Stimulated activated CD4-positive, alpha-beta T cell treated with anti-CD3 and anti-CD28 coated beads, TNF-alpha, amount 100 ng/mL, for 1 hour (primary cell): ENCODE results near the gene MYNN.
"Not testable (repeated sequence)": the region's sequence is repeated elsewhere in the genome, so short reads cannot be mapped to it uniquely, and the experiment has no call there.

Experiments used
- DNase-seq, 3 donors: peaks; one replicate each; pipeline ENCODE4 v3.0.0-alpha.2; 2020; ENCODE audit warnings: low read depth in 3 of 3, low spot score in 1 of 3

The MYNN gene

DNA sequence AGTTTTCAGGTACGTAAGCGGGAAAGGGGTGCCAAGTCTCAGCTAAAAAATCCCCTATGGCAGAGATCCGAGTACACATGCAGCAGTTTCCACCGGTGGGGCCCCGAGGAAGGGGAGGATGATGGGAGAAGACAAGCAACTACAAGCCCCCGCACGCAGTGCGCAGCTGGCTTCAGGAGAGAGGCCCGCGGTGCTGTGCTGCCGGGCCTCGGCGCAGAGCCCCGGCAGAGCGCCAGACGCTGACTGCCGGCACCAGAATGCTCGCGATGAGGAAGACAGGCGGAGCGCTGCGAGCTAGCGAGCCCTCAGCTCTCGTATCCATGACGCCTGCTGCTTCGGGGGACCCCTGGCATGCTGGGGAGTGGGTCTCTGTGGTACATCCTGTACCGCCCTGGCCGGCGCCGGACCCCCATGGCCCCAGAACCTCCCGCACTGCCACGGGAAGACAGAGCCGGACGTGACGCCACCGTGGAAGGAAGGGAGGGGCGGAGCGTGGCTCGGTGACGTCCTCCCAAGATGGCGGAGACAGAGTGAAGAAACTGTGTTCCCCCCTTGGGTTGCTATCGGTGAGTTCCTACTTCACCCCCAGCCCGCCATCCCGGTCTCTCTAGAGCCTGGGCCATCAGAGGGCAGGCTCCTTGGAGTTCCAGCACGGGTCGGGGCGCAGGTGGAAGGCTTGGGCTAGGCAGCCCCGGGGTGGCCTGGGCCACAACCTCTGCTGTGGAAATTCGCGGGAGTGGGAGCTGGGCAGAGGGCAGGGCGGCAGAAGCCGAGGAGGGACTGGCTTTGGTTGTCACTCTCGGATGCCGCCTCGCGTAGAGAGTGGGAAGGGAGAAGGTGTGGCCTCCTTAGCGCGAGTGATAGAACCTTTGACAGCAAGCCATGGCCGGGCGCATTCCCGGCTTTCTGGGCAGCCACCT lies at the start of gene MYNN:
Gene MYNN, plus strand, starts transcription at position 500 of the 920 bp plus-strand sequence. CDS start 900 bp downstream, outside the sequence.
- peak; percentile 71 to 87 (median 79) for DNase-seq

DNA sequence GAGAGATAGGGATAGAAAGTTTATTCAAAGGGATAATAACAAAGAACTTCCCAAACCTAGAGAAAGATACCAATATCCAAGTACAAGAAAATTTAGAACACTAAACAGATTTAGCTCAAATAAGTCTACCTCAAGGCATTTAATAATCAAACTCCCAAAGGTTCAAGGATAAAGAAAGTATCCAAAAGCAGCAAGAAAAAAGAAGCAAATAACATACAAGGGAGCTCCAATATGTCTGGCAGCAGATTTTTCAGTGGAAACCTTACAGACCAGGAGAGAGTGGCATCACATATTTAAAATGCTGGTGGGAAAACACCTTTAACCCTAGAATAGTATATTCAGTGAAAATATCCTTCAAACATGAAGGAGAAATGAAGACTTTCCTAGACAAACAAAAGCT lies 41.3 kb upstream of the MYNN start:
- not testable (repeated sequence) for DNase-seq

DNA sequence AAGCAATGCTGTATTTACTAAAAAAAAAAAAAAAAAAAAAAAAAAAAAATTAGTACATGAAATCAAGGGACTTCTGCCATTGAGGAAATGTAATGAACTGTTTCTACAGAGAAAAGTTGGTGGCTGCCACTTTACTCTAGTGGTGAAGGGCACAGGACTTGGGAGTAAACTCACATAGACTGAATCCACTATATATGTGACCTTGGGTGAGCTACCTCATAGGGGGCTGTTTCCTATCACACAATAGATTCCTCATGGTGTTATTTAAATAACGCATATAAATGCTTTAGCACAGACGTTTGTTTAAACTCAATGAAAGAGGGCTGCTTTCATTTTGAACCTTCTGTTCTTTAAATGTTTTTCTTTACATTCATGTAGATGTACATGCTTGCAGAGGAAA lies 34.1 kb upstream of the MYNN start:
- DNase-seq, result no peak

DNA sequence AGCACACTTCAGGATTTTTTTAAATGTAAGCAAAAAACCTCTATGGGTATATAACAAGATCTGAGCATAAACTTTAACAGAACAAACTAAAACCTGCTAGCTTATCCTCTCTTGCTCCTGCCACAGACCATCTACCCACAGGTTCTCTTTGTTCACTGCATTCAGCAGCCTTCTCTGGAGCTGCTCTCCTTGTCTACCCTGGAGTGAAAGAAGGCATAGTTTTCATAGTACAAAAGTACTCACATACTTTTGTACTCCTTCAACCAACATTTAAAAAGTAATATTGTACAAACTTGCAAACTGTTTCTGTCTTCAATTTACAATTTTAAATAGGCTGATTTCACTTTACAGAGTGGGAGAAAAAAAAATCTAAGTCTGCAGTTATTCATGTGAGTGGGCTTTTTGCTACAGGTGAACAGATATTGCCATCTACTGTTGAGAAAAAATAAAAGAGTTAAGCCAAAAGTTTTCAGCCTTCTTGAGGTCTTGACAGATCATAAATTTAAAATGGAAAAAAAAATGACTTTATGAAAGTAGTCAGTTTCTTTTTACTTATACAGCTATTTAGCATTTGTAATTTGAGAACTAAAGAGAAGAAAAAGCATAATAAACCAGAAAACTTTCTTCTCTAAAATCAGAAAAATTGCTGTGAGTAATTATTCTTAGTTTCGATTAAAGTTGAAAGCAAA lies 28.7 kb upstream of the MYNN start:
- no peak for DNase-seq

DNA sequence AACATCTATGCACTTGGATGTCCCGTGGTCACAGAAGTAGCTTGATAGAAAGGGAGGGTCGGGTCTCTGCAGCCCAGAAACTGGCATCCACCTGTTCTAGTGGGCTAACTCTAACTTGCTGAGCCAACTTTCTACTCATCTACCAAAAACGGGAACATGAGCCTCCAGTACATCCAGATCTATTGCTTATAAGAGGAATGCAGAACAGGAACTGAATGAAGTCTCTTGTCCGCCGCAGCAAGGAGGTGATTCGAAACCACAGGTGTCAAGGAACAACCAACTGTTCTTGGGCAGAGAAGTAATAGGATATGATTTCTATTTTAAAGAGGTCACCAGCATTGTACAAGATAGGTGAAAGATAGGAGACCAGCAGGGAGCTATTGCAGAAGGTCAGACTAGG lies 26.3 kb upstream of the MYNN start:
- no peak for DNase-seq

DNA sequence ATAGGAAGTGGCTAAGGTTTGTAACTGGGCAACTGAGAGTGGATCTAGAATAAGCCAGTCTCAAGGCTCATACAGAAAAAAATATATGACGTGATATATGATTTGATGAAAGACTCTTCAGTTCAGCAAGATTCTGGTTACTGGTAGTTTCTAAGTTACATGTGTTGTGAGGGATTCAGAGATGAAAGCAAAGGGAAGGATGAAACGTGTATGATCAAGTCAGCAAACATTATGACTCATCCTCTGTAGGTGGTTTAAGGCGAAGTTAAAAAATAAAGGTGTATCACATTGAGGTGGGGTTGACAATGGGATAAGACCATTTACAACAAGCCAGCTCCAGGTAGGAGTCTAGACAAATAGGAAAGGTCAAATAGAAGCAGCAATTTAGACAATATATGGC lies 24.5 kb upstream of the MYNN start:
- no peak for DNase-seq

DNA sequence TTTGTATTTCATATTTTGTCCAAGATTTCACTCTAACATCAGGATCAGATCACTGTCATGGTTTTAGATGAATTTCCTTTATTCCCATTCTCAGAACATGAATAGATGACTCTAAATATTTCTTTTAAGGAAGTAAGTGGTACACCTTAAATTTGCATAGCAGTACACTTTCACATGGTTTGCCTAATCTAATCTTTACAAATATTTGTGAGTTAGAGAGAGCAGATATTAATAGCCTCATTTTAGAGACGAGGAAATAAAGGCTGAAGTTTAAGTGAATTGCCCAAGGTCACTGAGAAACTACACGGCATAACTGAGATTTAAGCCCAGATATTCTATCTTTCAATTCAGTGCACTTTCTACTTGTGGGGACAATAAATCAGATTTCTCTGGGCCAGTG lies 22.5 kb upstream of the MYNN start:
- DNase-seq, result no peak

DNA sequence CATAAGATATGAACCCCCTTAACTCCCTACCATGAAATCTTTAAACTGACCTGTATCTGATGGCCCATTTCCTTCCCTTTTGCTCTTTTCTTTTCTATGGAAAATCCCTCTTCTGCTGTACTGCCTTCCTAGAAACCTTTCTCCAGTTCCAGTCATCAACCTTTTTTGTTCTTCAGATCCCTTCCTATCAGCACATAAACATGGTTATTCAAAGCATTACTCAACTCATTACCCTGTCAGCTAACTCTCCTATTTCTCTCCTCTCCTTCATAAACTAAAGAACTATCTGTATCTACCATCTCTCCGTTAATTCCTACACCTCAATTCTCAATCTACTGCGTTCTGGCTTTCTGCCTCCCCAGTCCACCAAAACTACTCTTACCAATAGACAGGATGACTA lies 21.3 kb upstream of the MYNN start:
- no peak for DNase-seq

DNA sequence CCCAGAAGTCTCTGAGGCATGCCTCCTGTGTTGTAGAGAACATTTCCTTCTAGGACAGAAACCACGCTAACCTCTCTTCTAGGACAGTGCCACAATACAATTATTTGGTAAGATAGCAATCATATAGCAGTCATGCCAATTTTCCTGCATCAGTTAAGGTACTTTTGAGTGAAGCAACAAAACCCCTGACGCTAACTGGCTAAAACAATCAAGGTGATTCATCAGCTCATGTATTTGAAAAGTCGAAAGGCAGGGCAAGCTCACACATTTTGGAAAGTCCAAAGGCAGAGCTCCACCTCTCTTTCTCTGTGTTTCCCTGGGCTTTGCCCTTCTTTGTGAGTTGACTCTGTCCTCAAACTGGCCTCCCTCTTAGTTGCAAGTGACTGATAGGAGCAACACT lies 18.5 kb upstream of the MYNN start:
- no peak for DNase-seq

DNA sequence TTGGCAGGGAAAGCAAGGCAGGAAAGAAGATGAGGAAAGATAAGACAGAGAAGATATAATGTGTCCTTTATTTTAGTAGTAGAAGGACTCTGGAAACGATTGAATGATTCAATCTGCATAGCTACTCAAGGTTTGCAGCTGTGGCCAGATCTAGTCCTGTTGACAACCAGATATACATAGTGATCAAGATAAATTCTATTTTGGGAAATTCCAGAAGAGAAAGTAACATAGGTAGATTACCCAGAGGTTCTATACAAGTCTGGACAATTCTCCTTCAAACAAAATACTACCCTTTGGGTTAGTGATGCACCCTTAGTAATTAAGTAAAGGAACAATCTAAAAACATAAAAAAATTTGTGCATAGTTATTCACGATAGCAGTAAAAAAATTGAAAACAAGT lies 17.7 kb upstream of the MYNN start:
- DNase-seq, result no peak

DNA sequence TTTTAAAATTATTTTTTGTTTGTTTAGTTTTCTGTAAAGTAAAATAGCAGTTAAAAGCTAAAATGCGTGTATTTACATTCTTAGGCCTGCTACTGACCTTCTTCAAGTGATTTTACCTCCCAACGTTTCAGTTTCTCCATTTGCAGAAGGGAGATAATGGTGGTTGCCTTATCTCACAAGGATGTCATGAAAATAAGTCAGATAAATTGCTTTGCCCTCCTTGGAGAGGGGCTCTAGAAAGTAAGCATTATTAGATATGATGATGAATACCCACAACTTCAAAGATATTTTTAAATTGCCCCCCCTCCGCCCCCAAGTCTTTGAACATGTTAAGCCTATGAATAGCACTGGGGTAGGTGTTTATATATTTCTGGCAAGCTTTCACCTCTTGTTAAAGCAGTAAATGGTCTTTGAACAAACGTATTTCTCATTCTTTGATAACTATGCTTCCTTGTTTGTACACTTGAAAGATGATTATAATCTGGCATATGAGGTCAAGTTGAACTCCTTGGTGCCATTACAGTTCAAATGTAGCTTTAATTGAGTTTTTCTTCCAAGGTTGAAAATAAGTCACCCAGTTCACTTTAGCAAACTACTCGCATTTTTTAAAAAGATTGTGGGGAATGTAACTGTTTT lies 14.7 kb upstream of the MYNN start:
- DNase-seq, result no peak

DNA sequence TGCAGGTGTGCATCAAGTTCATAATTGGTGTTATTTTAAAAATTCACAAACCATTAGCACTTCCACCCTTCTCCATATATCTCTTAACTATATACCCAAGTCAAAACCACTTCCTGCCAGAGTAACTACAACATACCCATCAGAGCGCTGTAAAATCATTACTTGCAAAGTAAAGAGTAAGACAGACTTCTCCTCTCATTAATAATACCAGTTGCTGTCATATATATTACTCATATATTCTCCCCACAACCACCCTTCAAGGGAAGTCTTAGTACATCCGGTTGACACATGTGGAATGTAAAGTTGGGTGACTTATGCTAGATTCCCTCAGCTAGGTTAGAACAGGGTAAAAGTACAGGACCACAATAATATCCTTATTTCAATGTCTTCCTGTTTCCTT lies 13.9 kb upstream of the MYNN start:
- no peak for DNase-seq

DNA sequence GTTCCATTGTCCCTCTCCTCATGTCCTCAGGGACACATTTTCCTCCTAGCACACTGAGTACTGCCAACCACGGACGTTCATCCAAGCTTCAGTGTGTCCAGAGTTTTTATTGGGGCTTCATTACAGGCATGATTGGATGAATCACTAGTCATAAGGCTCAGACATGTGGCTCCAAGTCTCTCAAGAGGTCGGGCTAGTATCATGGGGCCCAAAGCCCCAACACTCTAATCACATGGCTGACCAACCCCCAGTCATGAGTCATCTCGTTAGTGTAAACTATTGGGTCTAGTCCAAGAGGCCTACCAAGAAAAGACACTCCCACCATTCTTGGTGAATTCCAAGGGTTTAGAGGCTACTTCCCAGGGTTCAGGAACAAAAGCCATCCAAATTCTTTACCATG lies 12.7 kb upstream of the MYNN start:
- no peak for DNase-seq

DNA sequence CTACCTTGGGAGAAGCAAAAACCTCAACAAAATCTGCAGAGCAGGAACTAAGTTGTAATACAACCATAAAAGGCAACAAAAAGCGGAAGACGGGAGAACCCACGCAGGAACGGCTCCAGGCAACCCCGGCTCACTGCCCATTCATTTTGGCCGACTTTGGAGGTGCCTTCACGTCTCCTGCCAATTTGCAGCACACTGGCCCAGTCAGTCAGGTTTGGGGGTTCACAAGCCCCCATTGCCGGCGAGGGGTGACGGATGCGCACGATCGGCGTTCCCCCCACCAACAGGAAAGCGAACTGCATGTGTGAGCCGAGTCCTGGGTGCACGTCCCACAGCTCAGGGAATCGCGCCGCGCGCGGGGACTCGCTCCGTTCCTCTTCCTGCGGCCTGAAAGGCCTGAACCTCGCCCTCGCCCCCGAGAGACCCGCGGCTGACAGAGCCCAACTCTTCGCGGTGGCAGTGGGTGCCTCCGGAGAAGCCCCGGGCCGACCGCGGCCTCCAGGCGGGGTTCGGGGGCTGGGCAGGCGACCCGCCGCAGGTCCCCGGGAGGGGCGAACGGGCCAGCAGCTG lies 8.8 kb upstream of the MYNN start:
- peak in 2 of 3 donors; percentile 40 to 49 for DNase-seq

DNA sequence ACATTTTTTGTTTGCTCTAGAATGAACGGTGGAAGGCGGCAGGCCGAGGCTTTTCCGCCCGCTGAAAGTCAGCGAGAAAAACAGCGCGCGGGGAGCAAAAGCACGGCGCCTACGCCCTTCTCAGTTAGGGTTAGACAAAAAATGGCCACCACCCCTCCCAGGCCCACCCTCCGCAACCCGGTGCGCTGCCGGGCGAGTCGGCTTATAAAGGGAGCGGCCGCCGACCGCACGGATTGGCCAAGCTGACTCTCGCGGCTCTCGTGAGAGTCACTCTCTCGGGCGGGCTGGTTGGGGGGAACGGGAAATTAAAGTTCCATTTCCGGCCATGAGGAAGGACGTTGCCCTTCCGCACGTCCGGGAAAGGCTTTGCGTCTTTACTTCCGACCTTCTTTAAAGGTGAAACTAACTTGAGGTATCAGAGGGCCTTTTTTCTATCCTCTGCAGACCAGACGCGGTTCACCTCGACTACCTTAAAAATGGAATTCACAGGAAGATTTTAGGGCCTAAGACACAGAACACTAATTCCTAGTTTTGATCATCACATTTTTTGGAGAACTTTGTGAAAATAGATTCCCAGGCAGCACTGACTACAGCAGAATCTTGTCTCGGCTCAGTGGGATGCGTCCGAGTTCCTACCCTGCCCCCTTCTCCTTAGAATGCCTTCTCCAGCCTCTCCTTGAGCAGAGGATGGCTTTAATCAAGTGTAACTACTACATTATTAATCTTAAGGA lies 8.1 kb upstream of the MYNN start, which contains the start of gene TERC:
Gene TERC, minus strand, starts transcription at position 179 of the 731 bp plus-strand sequence.
- peak; percentile 84 to 87 (median 84) for DNase-seq

DNA sequence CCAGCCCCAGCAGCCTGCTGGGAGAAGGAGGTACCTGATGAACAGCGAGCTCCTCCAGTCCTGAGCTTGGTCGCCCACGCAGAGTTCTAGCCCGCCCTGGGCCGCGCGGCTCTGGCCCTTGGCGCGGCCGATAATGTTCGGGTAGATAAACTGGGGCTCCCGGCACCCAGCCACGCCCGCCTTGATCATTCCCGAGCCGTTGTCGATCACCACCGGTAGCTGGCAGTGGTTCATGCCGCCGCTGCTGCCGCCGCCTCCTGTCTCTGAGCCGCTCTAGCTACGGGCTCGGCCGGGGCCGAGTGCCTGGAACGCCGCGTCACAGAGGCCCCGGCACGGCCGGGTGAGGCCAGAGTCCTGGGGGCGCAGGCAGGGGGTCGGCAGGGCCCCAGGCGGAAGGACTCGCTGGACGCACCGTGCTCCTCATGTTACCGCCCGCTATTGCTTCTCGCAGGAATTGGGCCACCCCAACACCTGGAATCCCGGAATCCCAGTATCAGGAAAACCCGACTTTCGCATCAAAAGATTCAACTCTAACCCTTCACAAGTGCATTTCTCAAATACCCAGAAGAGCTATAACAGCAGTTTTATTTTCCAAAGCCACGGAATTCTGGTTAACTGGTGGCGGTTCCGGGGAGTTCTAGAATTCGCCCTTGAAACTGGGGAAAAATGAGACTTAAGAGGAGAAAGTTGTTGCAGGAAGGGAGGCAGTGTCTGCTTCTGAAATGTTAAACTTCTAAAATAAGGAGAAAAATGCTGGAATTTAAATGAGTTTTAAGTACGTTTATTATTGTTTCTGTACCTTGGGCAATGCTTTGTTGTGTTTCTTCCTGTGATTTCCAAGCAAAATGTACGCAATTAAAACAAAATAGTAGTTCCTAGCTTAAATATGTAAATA lies 3.7 kb upstream of the MYNN start, which contains the start of gene ACTRT3:
Gene ACTRT3, minus strand, starts transcription at position 275 of the 895 bp plus-strand sequence. Its CDS starts 41 bp downstream, at position 234.
- peak in 2 of 3 donors; percentile 19 to 39 for DNase-seq

DNA sequence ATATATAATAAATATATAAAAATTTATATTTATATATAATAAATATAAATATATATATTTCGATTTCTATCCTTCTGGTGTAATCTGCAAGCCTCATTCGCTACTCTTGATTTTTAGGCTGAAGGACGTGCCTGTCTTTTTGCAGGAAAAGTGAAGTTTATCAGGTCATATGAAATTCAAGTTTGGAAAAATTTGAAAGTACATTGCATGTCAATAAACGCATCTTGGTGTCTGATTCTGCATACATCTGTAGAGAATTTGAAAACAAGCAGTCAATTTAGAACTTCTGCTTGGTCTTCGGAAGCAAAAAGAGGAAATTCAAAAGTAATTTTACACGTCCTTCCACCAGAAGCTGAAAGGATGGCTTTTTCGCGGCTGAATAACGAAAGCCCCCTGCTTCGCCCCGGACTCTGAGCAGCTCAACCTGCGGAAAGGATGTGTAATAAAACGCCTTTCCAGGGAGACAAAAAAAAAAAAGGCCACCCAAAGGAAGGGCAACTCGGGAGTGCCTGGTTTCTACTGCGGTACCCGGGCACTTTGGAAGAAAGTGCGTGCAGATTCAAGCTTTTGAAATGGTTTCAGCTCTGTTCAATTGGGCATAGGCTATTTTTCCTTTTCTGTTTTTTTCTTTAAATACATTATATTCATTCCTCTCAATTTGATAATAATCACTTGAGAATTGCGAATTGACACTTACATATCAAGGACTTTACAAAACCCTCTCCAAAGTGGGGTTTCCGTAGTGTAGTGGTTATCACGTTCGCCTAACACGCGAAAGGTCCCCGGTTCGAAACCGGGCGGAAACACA lies 1.5 kb upstream of the MYNN start:
- DNase-seq, result peak in 2 of 3 donors; percentile 24 to 54

DNA sequence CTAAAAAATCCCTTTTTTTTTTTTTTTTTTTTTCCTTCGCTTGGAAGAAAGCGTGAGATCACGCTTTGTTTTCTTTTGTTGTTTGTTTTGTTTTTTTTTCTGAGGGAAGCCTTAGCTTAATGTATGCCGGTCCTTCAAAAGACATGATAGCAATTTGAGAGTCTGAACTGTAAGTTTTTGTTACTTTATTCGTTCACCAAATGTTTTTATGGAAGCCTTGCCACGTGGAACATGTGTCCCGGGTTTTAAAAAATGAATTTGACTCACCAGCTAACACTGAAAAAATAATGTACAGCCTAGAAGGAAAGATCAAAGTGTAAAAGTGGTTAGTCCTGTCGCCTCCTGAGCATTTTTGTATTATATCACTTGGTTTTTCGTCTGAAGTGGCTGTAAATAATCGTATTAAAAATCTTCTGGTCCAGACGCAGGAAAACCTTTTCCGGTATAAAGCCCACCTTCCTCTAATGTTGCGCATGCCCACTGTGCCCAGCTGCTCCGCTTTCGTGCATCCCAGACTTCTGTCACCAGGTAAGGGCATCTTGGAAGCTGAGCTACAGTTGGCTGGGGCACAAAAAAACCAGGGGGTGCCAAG lies 795 bp upstream of the MYNN start:
- DNase-seq, result no peak
